Transverse colon (tissue), 4 donors: Measurements from ENCODE around the gene TRIM13.

Source experiments
- EP300 ChIP-seq: sonication (generic); formaldehyde crosslinking; IDR thresholded peaks from one replicate; pipeline ENCODE4 v1.6.1; 2017; ENCODE audit warnings: antibody characterized with exemption, low read depth
- POLR2A ChIP-seq: fragments of 450-650 bp; IDR thresholded peaks from one replicate; pipeline ENCODE4 v1.6.1; 2016; ENCODE audit warnings: antibody characterized with exemption, mild to moderate bottlenecking, moderate library complexity
- POLR2AphosphoS5 ChIP-seq, 3 donors: sonication (generic); formaldehyde crosslinking; IDR thresholded peaks; one replicate each; pipeline ENCODE4 v1.6.1; 2016; ENCODE audit warnings: antibody characterized with exemption in 3 of 3
- TF ChIP-seq, protein P1 (sequence below), 5 experiments: fragments of 200-600 bp in 3 of 5; fragments of 450-650 bp in 2 of 5; sonication (generic) in 3 of 5; IDR thresholded peaks; 1 replicate in 2 of 5; 2 replicates in 3 of 5; pipeline ENCODE4 v1.5.1; 2016 to 2017; ENCODE audit warnings: antibody characterized with exemption in 5 of 5, inconsistent platforms in 3 of 5, mild to moderate bottlenecking in 2 of 5, moderate library complexity in 1 of 5

DNA sequence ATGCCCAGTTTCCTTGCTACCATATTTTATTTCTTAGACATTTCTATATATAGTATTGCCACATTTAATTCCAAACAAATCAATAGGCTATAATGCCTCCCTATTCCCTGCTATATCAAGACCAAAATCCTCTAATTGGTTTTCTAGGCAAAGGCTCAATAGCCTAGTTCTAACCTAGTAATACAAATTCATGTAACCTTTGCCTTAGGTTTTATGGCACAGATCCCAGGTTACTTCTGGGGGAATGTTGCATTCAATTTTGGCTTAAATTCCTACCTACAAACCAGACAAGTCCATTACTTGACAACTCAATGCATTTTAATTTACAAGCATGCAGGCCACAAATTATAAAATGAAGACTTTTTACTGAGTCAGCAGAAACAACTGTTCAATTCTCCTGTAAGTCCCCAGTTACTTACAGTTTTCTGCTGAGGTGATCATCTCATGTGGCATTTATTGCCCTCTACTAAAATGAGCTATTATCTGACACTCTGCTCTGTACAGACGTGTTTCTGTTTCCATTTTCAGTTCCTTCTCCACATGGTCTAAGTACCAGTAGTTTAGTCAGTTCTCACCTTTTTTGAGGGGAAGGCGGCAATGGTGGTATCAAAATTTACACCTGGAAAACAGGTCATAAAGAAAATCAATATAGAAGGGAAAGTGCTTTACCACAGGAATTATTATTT, 30.1 kb downstream of the TRIM13 start:
- TF ChIP-seq, protein P1, sequence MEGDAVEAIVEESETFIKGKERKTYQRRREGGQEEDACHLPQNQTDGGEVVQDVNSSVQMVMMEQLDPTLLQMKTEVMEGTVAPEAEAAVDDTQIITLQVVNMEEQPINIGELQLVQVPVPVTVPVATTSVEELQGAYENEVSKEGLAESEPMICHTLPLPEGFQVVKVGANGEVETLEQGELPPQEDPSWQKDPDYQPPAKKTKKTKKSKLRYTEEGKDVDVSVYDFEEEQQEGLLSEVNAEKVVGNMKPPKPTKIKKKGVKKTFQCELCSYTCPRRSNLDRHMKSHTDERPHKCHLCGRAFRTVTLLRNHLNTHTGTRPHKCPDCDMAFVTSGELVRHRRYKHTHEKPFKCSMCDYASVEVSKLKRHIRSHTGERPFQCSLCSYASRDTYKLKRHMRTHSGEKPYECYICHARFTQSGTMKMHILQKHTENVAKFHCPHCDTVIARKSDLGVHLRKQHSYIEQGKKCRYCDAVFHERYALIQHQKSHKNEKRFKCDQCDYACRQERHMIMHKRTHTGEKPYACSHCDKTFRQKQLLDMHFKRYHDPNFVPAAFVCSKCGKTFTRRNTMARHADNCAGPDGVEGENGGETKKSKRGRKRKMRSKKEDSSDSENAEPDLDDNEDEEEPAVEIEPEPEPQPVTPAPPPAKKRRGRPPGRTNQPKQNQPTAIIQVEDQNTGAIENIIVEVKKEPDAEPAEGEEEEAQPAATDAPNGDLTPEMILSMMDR (IDR thresholded peaks at IDR 0.05) = no peak
- TF ChIP-seq POLR2AphosphoS5 (IDR thresholded peaks at IDR 0.05) (no peak), POLR2A (no peak), EP300 (no peak)
